Mesenchymal stem cell (in vitro differentiated cells and primary cell): ENCODE results near the gene PPP1R9A.

Experiments
- DNase-seq: peaks from one replicate; pipeline ENCODE4 v3.0.0-alpha.2; 2013
- H2AFZ ChIP-seq: one replicate; pipeline ENCODE4 v1.6.1; 2013; ENCODE audit warnings: low read depth, mild to moderate bottlenecking, control low read depth, inconsistent platforms, low read length, moderate library complexity
- H2AK5ac ChIP-seq: 2 replicates; pipeline ENCODE4 v1.6.1; 2013; ENCODE audit warnings: low read length, moderate library complexity, mild to moderate bottlenecking, inconsistent platforms; ENCODE audit not compliant: severe bottlenecking
- H2BK120ac ChIP-seq: one replicate; pipeline ENCODE4 v1.6.1; 2013; ENCODE audit warnings: low read depth, mild to moderate bottlenecking, inconsistent platforms, low read length, moderate library complexity
- H2BK12ac ChIP-seq, 2 experiments: one replicate each; pipeline ENCODE4 v1.6.1; 2013; ENCODE audit warnings: inconsistent platforms in 2 of 2, low read length in 2 of 2, mild to moderate bottlenecking in 2 of 2, moderate library complexity in 2 of 2, control low read depth in 1 of 2
- H2BK15ac ChIP-seq: one replicate; pipeline ENCODE4 v1.6.1; 2013; ENCODE audit warnings: mild to moderate bottlenecking, low read depth, inconsistent platforms; ENCODE audit not compliant: poor library complexity, severe bottlenecking
- H2BK5ac ChIP-seq: 2 replicates; pipeline ENCODE4 v1.6.1; 2013; ENCODE audit warnings: low read depth, mild to moderate bottlenecking, low read length, control low read depth, inconsistent platforms; ENCODE audit not compliant: poor library complexity, severe bottlenecking
- H3K14ac ChIP-seq, 2 experiments: one replicate each; pipeline ENCODE4 v1.6.1; 2013; ENCODE audit warnings: inconsistent platforms in 2 of 2, low read length in 2 of 2, control low read depth in 1 of 2, mild to moderate bottlenecking in 1 of 2, moderate library complexity in 1 of 2
- H3K18ac ChIP-seq, 2 experiments: one replicate each; pipeline ENCODE4 v1.6.1; 2013; ENCODE audit warnings: inconsistent platforms in 2 of 2, low read length in 2 of 2, control low read depth in 1 of 2, low read depth in 1 of 2, mild to moderate bottlenecking in 1 of 2
- H3K23ac ChIP-seq, 2 experiments: one replicate each; pipeline ENCODE4 v1.6.1; 2013; ENCODE audit warnings: inconsistent platforms in 2 of 2, low read length in 2 of 2, mild to moderate bottlenecking in 2 of 2, moderate library complexity in 2 of 2, control low read depth in 1 of 2
- H3K27ac ChIP-seq: 2 replicates; pipeline ENCODE4 v1.5.1; 2013; ENCODE audit warnings: mild to moderate bottlenecking, moderate library complexity, low read length, control low read depth, inconsistent platforms; ENCODE audit not compliant: poor library complexity, severe bottlenecking
- H3K27me3 ChIP-seq, 2 experiments: 2 replicates each; pipeline versions ENCODE4 v1.6.1 to v1.7.0; 2013; ENCODE audit warnings: low read length in 2 of 2, mild to moderate bottlenecking in 2 of 2, moderate library complexity in 2 of 2, control low read depth in 1 of 2, inconsistent platforms in 1 of 2; ENCODE audit not compliant: control insufficient read depth in 1 of 2, insufficient read depth in 1 of 2
- H3K36me3 ChIP-seq, 2 experiments: 2 replicates each; pipeline versions ENCODE4 v1.6.1 to v1.7.0; 2013; ENCODE audit warnings: low read length in 2 of 2, control low read depth in 1 of 2, inconsistent platforms in 1 of 2, low read depth in 1 of 2, mild to moderate bottlenecking in 1 of 2; ENCODE audit not compliant: insufficient read depth in 2 of 2, control insufficient read depth in 1 of 2
- H3K4ac ChIP-seq, 2 experiments: one replicate each; pipeline ENCODE4 v1.6.1; 2013; ENCODE audit warnings: inconsistent platforms in 2 of 2, low read length in 2 of 2, mild to moderate bottlenecking in 2 of 2, moderate library complexity in 2 of 2, control low read depth in 1 of 2, low read depth in 1 of 2
- H3K4me1 ChIP-seq: 2 replicates; pipeline ENCODE4 v1.6.1; 2013; ENCODE audit warnings: low read depth, low read length, control low read depth; ENCODE audit not compliant: control insufficient read depth, insufficient read depth
- H3K4me2 ChIP-seq: 2 replicates; pipeline ENCODE4 v1.6.1; 2013; ENCODE audit warnings: low read length, mild to moderate bottlenecking, inconsistent platforms; ENCODE audit not compliant: poor library complexity, severe bottlenecking
- H3K4me3 ChIP-seq, 2 experiments: 2 replicates each; pipeline versions ENCODE4 v1.5.1 to v1.7.0; 2013; ENCODE audit warnings: low read length in 2 of 2, mild to moderate bottlenecking in 2 of 2, control low read depth in 1 of 2, low read depth in 1 of 2; ENCODE audit not compliant: insufficient read depth in 1 of 2
- H3K79me1 ChIP-seq: replicated peaks from 2 replicates; pipeline ENCODE4 v1.6.1; 2013; ENCODE audit warnings: mild to moderate bottlenecking, control low read depth, low read length, inconsistent platforms; ENCODE audit not compliant: poor library complexity, severe bottlenecking
- H3K9ac ChIP-seq: 2 replicates; pipeline ENCODE4 v1.7.0; 2013; ENCODE audit warnings: mild to moderate bottlenecking, low read length, moderate library complexity
- H3K9me3 ChIP-seq: 2 replicates; pipeline ENCODE4 v1.7.0; 2013; ENCODE audit warnings: mild to moderate bottlenecking, low read length; ENCODE audit not compliant: control insufficient read depth
- H4K8ac ChIP-seq: one replicate; pipeline ENCODE4 v1.6.1; 2013; ENCODE audit warnings: inconsistent platforms, mild to moderate bottlenecking, low read length, moderate library complexity
- H4K91ac ChIP-seq: one replicate; pipeline ENCODE4 v1.6.1; 2013; ENCODE audit warnings: mild to moderate bottlenecking, low read length, inconsistent platforms
- WGBS: methylation state at CpG from one replicate; pipeline ENCODE4 v1.1.7; 2013; ENCODE audit warnings: mixed read lengths; 5-methylcytosine and 5-hydroxymethylcytosine counted together

PPP1R9A gene

GRCh38 chr7:95052566-95053094 is 145.2 kb downstream of the PPP1R9A start:
- Histone ChIP-seq H3K18ac (no peak overlapping the region), H2BK5ac (no peak overlapping the region), H2BK12ac (no peak overlapping the region), H3K4me2 (no peak overlapping the region), H3K9ac (no peak overlapping the region), H4K8ac (no peak overlapping the region), H3K14ac (no peak overlapping the region), H2AFZ (no peak overlapping the region), H3K4ac (no peak overlapping the region), H3K4me1 (no peaks in the 10 kb centered on the region), H2AK5ac (no peak overlapping the region), H3K23ac (no peak overlapping the region), H2BK120ac (no peak overlapping the region), H2BK15ac (no peak overlapping the region), H3K4me3 (no peak overlapping the region), H3K36me3 (no peaks in the 10 kb centered on the region), H3K27ac (no peak overlapping the region), H3K27me3 (no peaks in the 10 kb centered on the region), H4K91ac (no peak overlapping the region), H3K9me3 (no peaks in the 10 kb centered on the region), H3K79me1 (peaks cover 7% of the 10 kb centered on the region)
- DNase-seq, result no peak
- WGBS, result 86% methylated on average over 2 of the region's 2 CpGs

GRCh38 chr7:95054386-95054785 is 147.0 kb downstream of the PPP1R9A start:
- no peaks in the 10 kb centered on the region for H3K9me3 ChIP-seq
- no peak overlapping the region for H3K23ac ChIP-seq
- H3K4me3 ChIP-seq, result no peak overlapping the region
- no peak overlapping the region for H3K18ac ChIP-seq
- H2BK120ac ChIP-seq, result no peak overlapping the region
- no peak overlapping the region for H2BK15ac ChIP-seq
- peaks cover 7% of the 10 kb centered on the region for H3K79me1 ChIP-seq
- no peaks in the 10 kb centered on the region for H3K27me3 ChIP-seq
- DNase-seq, result no peak
- no peak overlapping the region for H4K8ac ChIP-seq
- no peak overlapping the region for H2BK5ac ChIP-seq
- no peaks in the 10 kb centered on the region for H3K36me3 ChIP-seq
- H2AK5ac ChIP-seq, result no peak overlapping the region
- H3K27ac ChIP-seq, result no peak overlapping the region
- H3K4me1 ChIP-seq, result no peaks in the 10 kb centered on the region
- no peak overlapping the region for H3K4me2 ChIP-seq
- H2AFZ ChIP-seq, result no peak overlapping the region
- H3K9ac ChIP-seq, result no peak overlapping the region
- 96% methylated on average over 2 of the region's 2 CpGs for WGBS
- H2BK12ac ChIP-seq, result no peak overlapping the region
- no peak overlapping the region for H4K91ac ChIP-seq
- H3K14ac ChIP-seq, result no peak overlapping the region
- H3K4ac ChIP-seq, result no peak overlapping the region

- Histone ChIP-seq H3K4me3 (no peak overlapping the region), H2AFZ (no peak overlapping the region), H3K79me1 (peaks cover 11% of the 10 kb centered on the region), H2BK12ac (no peak overlapping the region), H3K4me2 (no peak overlapping the region), H2AK5ac (no peak overlapping the region), H2BK15ac (no peak overlapping the region), H3K23ac (no peak overlapping the region), H3K27ac (no peak overlapping the region), H4K91ac (no peak overlapping the region), H2BK5ac (no peak overlapping the region), H3K4me1 (peaks cover 1% of the 10 kb centered on the region), H3K9me3 (no peaks in the 10 kb centered on the region), H4K8ac (no peak overlapping the region), H3K27me3 (no peaks in the 10 kb centered on the region), H3K4ac (no peak overlapping the region), H3K9ac (no peak overlapping the region), H3K14ac (no peak overlapping the region), H2BK120ac (no peak overlapping the region), H3K18ac (no peak overlapping the region), H3K36me3 (no peaks in the 10 kb centered on the region)
- WGBS, result 92% methylated on average over 1 of the region's 1 CpG
- no peak for DNase-seq
Observed at GRCh38 chr7:95055295-95055694, 147.9 kb downstream of the PPP1R9A start.

GRCh38 chr7:95056107-95056739 is 148.8 kb downstream of the PPP1R9A start:
- Histone ChIP-seq H4K91ac (no peak overlapping the region), H3K4me3 (no peak overlapping the region), H3K9me3 (no peaks in the 10 kb centered on the region), H3K79me1 (peaks cover 13% of the 10 kb centered on the region), H3K9ac (no peak overlapping the region), H3K4me2 (no peak overlapping the region), H2BK15ac (no peak overlapping the region), H3K4ac (no peak overlapping the region), H4K8ac (no peak overlapping the region), H3K4me1 (peaks cover 1% of the 10 kb centered on the region), H3K27ac (no peak overlapping the region), H3K36me3 (no peaks in the 10 kb centered on the region), H2BK120ac (no peak overlapping the region), H2BK12ac (no peak overlapping the region), H3K18ac (no peak overlapping the region), H3K14ac (no peak overlapping the region), H2AFZ (no peak overlapping the region), H3K27me3 (no peaks in the 10 kb centered on the region), H2BK5ac (no peak overlapping the region), H3K23ac (no peak overlapping the region), H2AK5ac (no peak overlapping the region)
- 100% methylated on average over 1 of the region's 1 CpG for WGBS
- DNase-seq, result no peak
